Measurements from ENCODE around the gene CDKN2AIP.
"Not testable (repeated sequence)": the region's sequence is repeated elsewhere in the genome, so short reads cannot be mapped to it uniquely, and the experiment has no call there.

CDKN2AIP gene

DNA sequence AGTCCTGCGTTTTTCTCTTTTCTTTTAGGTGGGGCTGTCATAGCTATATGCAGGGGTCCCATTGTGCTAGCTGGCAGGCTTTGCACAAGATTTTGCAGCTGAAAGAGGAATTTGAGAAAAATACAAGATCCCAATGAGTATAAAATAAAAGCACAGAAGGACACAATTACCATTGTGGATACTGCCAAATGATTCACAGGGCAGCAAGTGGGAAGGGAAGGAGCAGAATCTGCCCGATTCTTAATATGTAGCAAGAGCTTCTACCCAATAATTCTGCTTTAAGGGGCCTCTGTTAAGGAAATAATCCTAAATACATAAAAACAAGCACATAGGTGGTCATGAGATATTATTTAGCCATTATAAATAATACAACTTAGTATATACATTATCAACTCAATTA lies 34.5 kb downstream of the CDKN2AIP start:
- no peak overlapping the region for H3K4me3 ChIP-seq (ENCODE audit: low read depth, low read length)
- TF ChIP-seq, protein P1, sequence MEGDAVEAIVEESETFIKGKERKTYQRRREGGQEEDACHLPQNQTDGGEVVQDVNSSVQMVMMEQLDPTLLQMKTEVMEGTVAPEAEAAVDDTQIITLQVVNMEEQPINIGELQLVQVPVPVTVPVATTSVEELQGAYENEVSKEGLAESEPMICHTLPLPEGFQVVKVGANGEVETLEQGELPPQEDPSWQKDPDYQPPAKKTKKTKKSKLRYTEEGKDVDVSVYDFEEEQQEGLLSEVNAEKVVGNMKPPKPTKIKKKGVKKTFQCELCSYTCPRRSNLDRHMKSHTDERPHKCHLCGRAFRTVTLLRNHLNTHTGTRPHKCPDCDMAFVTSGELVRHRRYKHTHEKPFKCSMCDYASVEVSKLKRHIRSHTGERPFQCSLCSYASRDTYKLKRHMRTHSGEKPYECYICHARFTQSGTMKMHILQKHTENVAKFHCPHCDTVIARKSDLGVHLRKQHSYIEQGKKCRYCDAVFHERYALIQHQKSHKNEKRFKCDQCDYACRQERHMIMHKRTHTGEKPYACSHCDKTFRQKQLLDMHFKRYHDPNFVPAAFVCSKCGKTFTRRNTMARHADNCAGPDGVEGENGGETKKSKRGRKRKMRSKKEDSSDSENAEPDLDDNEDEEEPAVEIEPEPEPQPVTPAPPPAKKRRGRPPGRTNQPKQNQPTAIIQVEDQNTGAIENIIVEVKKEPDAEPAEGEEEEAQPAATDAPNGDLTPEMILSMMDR (IDR thresholded peaks at IDR 0.05; ENCODE audit: borderline replicate concordance, insufficient read depth, low read depth, low read length), result no peak

DNA sequence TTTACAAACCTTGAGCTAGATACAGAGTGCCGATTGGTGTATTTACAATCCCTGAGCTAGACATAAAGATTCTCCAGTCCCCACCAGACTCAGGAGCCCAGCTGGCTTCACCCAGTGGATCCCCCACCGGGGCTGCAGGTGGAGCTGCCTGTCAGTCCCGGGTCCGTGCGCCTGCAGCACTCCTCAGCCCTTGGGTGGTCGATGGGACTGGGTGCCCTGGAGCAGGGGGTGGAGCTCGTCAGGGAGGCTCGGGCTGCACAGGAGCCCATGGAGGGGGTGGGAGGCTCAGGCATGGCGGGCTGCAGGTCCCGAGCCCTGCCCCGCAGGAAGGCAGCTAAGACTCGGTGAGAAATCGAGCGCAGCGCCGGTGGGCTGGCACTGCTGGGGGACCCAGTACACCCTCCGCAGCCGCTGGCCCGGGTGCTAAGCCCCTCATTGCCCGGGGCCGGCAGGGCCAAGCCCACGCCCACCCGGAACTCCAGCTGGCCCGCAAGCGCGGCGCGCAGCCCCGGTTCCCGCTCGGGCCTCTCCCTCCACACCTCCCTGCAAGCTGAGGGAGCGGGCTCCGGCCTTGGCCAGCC lies 38.2 kb downstream of the CDKN2AIP start:
- H3K4me3 ChIP-seq (ENCODE audit: low read depth, low read length), result not testable (repeated sequence)

GRCh38 chr4:183483997-183484396 lies 39.6 kb downstream of the CDKN2AIP start:
- TF ChIP-seq, protein P1 (IDR thresholded peaks at IDR 0.05; ENCODE audit: borderline replicate concordance, insufficient read depth, low read depth, low read length), result no peak
- H3K4me3 ChIP-seq (ENCODE audit: low read depth, low read length), result no peak overlapping the region

GRCh38 chr4:183485411-183486160 lies 41.1 kb downstream of the CDKN2AIP start:
- TF ChIP-seq, protein P1 (IDR thresholded peaks at IDR 0.05; ENCODE audit: borderline replicate concordance, insufficient read depth, low read depth, low read length), result no peak
- no peak overlapping the region for H3K4me3 ChIP-seq (ENCODE audit: low read depth, low read length)

DNA sequence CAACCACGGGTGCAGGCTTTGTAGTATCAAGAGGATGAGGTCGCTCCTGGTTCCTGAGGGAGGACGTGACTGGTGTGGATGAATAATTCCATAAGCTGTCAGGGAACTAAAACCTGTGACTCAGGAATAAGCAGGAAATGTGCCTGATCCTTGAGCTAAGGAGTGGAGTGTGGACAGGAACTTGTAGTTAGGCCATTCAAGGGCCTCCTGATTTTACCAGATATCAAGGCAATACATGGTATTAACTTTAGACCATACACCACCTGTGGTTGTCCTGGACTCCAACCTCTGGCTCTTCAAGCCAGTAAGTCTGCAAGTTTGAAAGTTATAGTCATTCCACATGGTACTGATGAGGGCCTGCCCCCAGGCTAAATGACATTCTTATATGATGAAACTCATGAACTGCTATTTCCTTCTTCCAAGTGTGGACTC lies 48.4 kb downstream of the CDKN2AIP start:
- TF ChIP-seq, protein P1 (IDR thresholded peaks at IDR 0.05; ENCODE audit: borderline replicate concordance, insufficient read depth, low read depth, low read length), result no peak
- no peak overlapping the region for H3K4me3 ChIP-seq (ENCODE audit: low read depth, low read length)

GRCh38 chr4:183493246-183493645 lies 48.8 kb downstream of the CDKN2AIP start:
- no peak overlapping the region for H3K4me3 ChIP-seq (ENCODE audit: low read depth, low read length)
- TF ChIP-seq, protein P1 (IDR thresholded peaks at IDR 0.05; ENCODE audit: borderline replicate concordance, insufficient read depth, low read depth, low read length), result no peak

- TF ChIP-seq, protein P1 (IDR thresholded peaks at IDR 0.05; ENCODE audit: borderline replicate concordance, insufficient read depth, low read depth, low read length), result no peak
- H3K4me3 ChIP-seq (ENCODE audit: low read depth, low read length), result no peak overlapping the region
Measured at GRCh38 chr4:183495184-183495583, 50.7 kb downstream of the CDKN2AIP start.

All from GM12875 (cell line).